Stomach (tissue), 4 donors: ENCODE results near the gene ELP1.

ENCODE experiments used
- EP300 ChIP-seq: sonication (generic); formaldehyde crosslinking; IDR thresholded peaks from one replicate; pipeline ENCODE4 v1.6.1; 2017; ENCODE audit warnings: antibody characterized with exemption
- POLR2AphosphoS5 ChIP-seq, 3 donors: sonication (generic); formaldehyde crosslinking; IDR thresholded peaks; one replicate each; pipeline ENCODE4 v1.6.1; 2016; ENCODE audit warnings: antibody characterized with exemption in 3 of 3
- TF ChIP-seq, protein P1 (sequence below), 7 experiments: fragments of 450-650 bp in 4 of 7; fragments of 200-600 bp in 3 of 7; sonication (generic) in 3 of 7; IDR thresholded peaks; one replicate each; pipeline ENCODE4 v1.5.1; 2016 to 2019; ENCODE audit warnings: antibody characterized with exemption in 7 of 7, control low read depth in 2 of 7, mild to moderate bottlenecking in 1 of 7

DNA sequence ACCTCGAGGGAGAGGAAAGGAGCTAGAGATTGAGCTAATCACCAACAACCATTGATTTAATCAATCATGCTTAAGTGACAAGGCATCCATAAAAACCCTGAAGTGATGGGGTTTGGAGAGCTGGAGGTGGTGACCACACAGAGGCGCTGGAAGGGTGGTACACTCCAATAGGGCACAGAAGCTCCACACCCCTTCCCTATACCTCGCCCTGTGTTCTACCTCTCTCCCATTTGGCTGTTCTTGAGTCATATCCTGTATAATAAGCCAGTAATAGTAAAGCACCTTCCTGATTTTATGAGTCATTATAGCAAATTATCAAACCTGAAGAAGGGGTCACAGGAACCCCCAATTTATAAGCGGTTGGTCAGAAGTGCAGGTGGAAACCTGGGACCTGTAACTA lies 96.4 kb downstream of the ELP1 start:
- TF ChIP-seq, protein P1, sequence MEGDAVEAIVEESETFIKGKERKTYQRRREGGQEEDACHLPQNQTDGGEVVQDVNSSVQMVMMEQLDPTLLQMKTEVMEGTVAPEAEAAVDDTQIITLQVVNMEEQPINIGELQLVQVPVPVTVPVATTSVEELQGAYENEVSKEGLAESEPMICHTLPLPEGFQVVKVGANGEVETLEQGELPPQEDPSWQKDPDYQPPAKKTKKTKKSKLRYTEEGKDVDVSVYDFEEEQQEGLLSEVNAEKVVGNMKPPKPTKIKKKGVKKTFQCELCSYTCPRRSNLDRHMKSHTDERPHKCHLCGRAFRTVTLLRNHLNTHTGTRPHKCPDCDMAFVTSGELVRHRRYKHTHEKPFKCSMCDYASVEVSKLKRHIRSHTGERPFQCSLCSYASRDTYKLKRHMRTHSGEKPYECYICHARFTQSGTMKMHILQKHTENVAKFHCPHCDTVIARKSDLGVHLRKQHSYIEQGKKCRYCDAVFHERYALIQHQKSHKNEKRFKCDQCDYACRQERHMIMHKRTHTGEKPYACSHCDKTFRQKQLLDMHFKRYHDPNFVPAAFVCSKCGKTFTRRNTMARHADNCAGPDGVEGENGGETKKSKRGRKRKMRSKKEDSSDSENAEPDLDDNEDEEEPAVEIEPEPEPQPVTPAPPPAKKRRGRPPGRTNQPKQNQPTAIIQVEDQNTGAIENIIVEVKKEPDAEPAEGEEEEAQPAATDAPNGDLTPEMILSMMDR (IDR thresholded peaks at IDR 0.05) = no peak
- TF ChIP-seq EP300 (no peak), POLR2AphosphoS5 (IDR thresholded peaks at IDR 0.05) (no peak)
